Liver (tissue), 9 donors: ENCODE measurements around the gene CCL28. TPM values are rescaled to one million over a fixed set of nuclear protein-coding genes. Genes with fewer than 3 reads are reported as not detected.
"Not testable (repeated sequence)": the region's sequence is repeated elsewhere in the genome, so short reads cannot be mapped to it uniquely, and the experiment has no call there.

Source experiments
- DNase-seq: peaks from one replicate; pipeline ENCODE4 v3.0.0-alpha.2; 2017; ENCODE audit warnings: low spot score
- H3K27ac ChIP-seq, 2 donors: one replicate each; pipeline ENCODE4 v1.7.0; 2013; ENCODE audit warnings: inconsistent platforms in 2 of 2, low read length in 2 of 2, control low read depth in 1 of 2, low read depth in 1 of 2, mild to moderate bottlenecking in 1 of 2
- H3K27me3 ChIP-seq, 4 donors: one replicate each; pipeline versions ENCODE4 v1.6.1 to v1.7.0; 2013; ENCODE audit warnings: low read length in 3 of 4, inconsistent platforms in 1 of 4, mild to moderate bottlenecking in 1 of 4, moderate library complexity in 1 of 4; ENCODE audit not compliant: control insufficient read depth in 4 of 4, insufficient read depth in 4 of 4
- H3K36me3 ChIP-seq, 4 donors: one replicate each; pipeline versions ENCODE4 v1.6.1 to v1.7.0; 2013; ENCODE audit warnings: low read length in 3 of 4, mild to moderate bottlenecking in 3 of 4, low read depth in 1 of 4, moderate library complexity in 1 of 4; ENCODE audit not compliant: control insufficient read depth in 4 of 4, insufficient read depth in 3 of 4
- H3K4me1 ChIP-seq, 4 donors: one replicate each; pipeline versions ENCODE4 v1.6.1 to v1.7.0; 2013; ENCODE audit warnings: low read length in 3 of 4, mild to moderate bottlenecking in 3 of 4, moderate library complexity in 1 of 4; ENCODE audit not compliant: control insufficient read depth in 4 of 4, insufficient read depth in 4 of 4
- H3K4me3 ChIP-seq, 3 donors: one replicate each; pipeline versions ENCODE4 v1.6.1 to v1.7.0; 2013; ENCODE audit warnings: low read length in 3 of 3, control low read depth in 1 of 3, low read depth in 1 of 3, mild to moderate bottlenecking in 1 of 3
- H3K9ac ChIP-seq, 2 donors: one replicate each; pipeline ENCODE4 v1.7.0; 2013; ENCODE audit warnings: low read length in 2 of 2, mild to moderate bottlenecking in 2 of 2, moderate library complexity in 2 of 2, control low read depth in 1 of 2, low read depth in 1 of 2
- H3K9me3 ChIP-seq, 4 donors: one replicate each; pipeline versions ENCODE4 v1.6.1 to v1.7.0; 2013; ENCODE audit warnings: low read length in 3 of 4; ENCODE audit not compliant: control insufficient read depth in 4 of 4
- ATF3 ChIP-seq: IDR thresholded peaks from 2 replicates; pipeline ENCODE4 v1.6.1; 2016; ENCODE audit warnings: antibody characterized with exemption
- EGR1 ChIP-seq, 2 donors: IDR thresholded peaks; 2 replicates each; pipeline ENCODE4 v1.6.1; 2016 to 2018; ENCODE audit warnings: antibody characterized with exemption in 2 of 2, low read depth in 2 of 2
- FOXA1 ChIP-seq: IDR thresholded peaks from 2 replicates; pipeline ENCODE4 v1.6.1; 2016; ENCODE audit warnings: antibody characterized with exemption
- FOXA2 ChIP-seq: IDR thresholded peaks from 2 replicates; pipeline ENCODE4 v1.6.1; 2016; ENCODE audit warnings: antibody characterized with exemption
- GABPA ChIP-seq, 2 donors: IDR thresholded peaks in 1 of 2; conservative IDR thresholded peaks in 1 of 2; 2 replicates each; pipeline ENCODE4 v1.6.1; 2016; ENCODE audit warnings: antibody characterized with exemption in 2 of 2, mild to moderate bottlenecking in 1 of 2, moderate library complexity in 1 of 2
- HNF4A ChIP-seq, 2 donors: conservative IDR thresholded peaks; 2 replicates each; pipeline ENCODE4 v1.6.1; 2016; ENCODE audit warnings: antibody characterized with exemption in 2 of 2, mild to moderate bottlenecking in 2 of 2
- HNF4G ChIP-seq: IDR thresholded peaks from 2 replicates; pipeline ENCODE4 v1.6.1; 2016; ENCODE audit warnings: antibody characterized with exemption
- JUND ChIP-seq, 2 donors: IDR thresholded peaks; 2 replicates each; pipeline ENCODE4 v1.6.1; 2016; ENCODE audit warnings: antibody characterized with exemption in 2 of 2
- NR2F2 ChIP-seq: IDR thresholded peaks from 2 replicates; pipeline ENCODE4 v1.6.1; 2016; ENCODE audit warnings: antibody characterized with exemption
- REST ChIP-seq: IDR thresholded peaks from 2 replicates; pipeline ENCODE4 v1.6.1; 2016; ENCODE audit warnings: antibody characterized with exemption, mild to moderate bottlenecking
- RXRA ChIP-seq, 2 donors: IDR thresholded peaks; 2 replicates each; pipeline ENCODE4 v1.6.1; 2017 to 2018; ENCODE audit warnings: antibody characterized with exemption in 2 of 2, mild to moderate bottlenecking in 1 of 2
- YY1 ChIP-seq: IDR thresholded peaks from 2 replicates; pipeline ENCODE4 v1.6.1; 2016; ENCODE audit warnings: antibody characterized with exemption, mild to moderate bottlenecking
- ZBTB33 ChIP-seq: IDR thresholded peaks from 2 replicates; pipeline ENCODE4 v1.6.1; 2016; ENCODE audit warnings: antibody characterized with exemption
- WGBS: extraction: QIAGEN DNeasy Blood & Tissue Kit; methylation state at CpG from one replicate; pipeline ENCODE4 v1.1.7; 2013; 5-methylcytosine and 5-hydroxymethylcytosine counted together
- polyA plus RNA-seq, 2 donors: library from polyadenylated mRNA; stranded (reverse) in 1 of 2; unstranded in 1 of 2; fragments of 200-250 nt in 1 of 2; fragments of >200 nt in 1 of 2; fragmentation: Nextera tagmentation in 1 of 2; extraction: Ambion mirVana in 1 of 2; gene quantifications; one replicate each; pipeline versions ENCODE4 v1.2.1 to v1.2.3, GENCODE V29; 2013 to 2015
- total RNA-seq, 2 donors: library from RNA; depleted of rRNA; stranded (reverse); fragments of >200 nt; gene quantifications; one replicate each; pipeline ENCODE4 v1.2.3, GENCODE V29; 2014
- TF ChIP-seq, protein P1 (sequence below): fragments of 150-350 bp; IDR thresholded peaks from 2 replicates; pipeline ENCODE4 v1.5.1; 2017; ENCODE audit warnings: improper control_type of control experiment, low read depth, low read length; ENCODE audit not compliant: missing input control
- TF ChIP-seq, protein P2 (sequence below): IDR thresholded peaks from 2 replicates; pipeline ENCODE4 v1.6.1; 2016; ENCODE audit warnings: antibody characterized with exemption
- donor health status: healthy.
- donor health status: healthy.
- donor health status: healthy.
- donor health status: healthy.
- donor health status: healthy.

The CCL28 gene
- total and polyA plus RNA-seq, 4 donors = 0.37 to 1.2 (median 0.81) TPM

DNA sequence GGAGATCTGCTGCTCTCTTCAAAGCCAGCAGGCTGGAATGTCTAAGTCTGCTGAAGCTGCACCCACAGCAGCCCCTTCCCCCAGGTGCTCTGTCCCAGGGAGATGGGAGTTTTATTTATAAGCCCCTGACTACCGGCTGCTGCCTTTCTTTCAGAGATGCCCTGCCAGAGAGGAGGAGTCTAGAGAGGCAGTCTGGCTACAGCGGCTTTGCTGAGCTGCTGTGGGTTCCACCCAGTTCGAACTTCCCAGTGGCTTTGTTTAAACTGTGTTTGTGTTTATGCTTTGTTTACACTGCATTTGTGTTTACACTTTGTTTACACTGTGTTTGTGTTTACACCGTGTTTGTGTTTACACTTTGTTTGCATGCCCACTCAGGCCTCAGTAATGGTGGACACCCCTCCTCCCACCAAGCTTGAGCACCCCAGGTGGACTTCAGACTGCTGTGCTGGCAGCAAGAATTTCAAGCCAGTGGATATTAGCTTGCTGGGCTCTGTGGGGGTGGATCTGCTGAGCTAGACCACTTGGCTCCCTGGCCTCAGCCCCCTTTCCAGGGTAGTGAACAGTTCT lies 45.4 kb downstream of the CCL28 start:
- not testable (repeated sequence) for H3K9ac ChIP-seq, H3K4me3 ChIP-seq, H3K36me3 ChIP-seq, H3K9me3 ChIP-seq, H3K27me3 ChIP-seq, DNase-seq, H3K4me1 ChIP-seq, H3K27ac ChIP-seq
- WGBS = 70% methylated on average over 4 of the region's 4 CpGs

- H3K9me3 ChIP-seq, H3K4me3 ChIP-seq, DNase-seq, H3K4me1 ChIP-seq, H3K27me3 ChIP-seq, H3K9ac ChIP-seq, H3K36me3 ChIP-seq, H3K27ac ChIP-seq: not testable (repeated sequence)
- 90% methylated on average over 2 of the region's 2 CpGs for WGBS
Measured at GRCh38 chr5:43365155-43365554, 47.0 kb downstream of the CCL28 start.

DNA sequence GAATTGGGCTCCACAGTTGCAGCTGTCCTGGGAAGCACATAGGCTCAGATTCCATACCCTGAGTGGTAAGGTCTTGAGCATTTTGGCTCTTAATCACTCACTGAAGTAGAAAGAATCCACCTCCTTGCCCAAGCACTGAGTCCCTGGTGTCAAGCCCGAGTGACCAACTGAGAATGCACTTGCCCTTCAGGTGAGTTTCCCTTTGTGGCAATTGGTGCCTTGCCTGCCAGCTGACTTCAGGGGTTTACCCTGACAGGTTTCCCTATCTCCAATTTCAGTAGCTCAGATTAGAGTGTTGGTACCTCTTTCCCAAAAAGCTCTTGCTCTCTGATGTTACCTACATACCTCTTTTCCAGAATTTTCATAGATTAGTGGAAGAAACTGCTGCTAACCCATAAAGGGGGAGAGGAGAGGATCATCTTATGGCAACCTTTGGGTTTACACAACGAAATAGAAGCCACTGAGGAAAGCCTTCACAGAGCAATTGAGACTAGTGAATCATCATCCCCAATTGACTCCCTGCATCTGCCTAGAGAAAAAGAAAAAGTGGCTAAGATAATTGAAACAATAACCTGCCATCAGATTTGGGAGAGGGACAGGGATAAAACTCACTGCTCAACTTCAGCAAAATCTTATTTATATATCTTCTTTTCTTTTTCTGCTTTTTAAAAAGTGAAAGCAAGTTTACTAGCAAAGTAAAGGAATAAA lies 48.6 kb downstream of the CCL28 start:
- Histone ChIP-seq H3K36me3 (no peaks in the 10 kb centered on the region), H3K4me3 (no peak overlapping the region), H3K27me3 (no peaks in the 10 kb centered on the region), H3K9me3 (peaks cover 0 to 11% (median 2%) of the 10 kb centered on the region in 4 donors), H3K4me1 (no peaks in the 10 kb centered on the region), H3K27ac (no peak overlapping the region), H3K9ac (no peak overlapping the region)
- no peak for DNase-seq
- 62% methylated on average over 2 of the region's 2 CpGs for WGBS
- TF ChIP-seq, protein P1, sequence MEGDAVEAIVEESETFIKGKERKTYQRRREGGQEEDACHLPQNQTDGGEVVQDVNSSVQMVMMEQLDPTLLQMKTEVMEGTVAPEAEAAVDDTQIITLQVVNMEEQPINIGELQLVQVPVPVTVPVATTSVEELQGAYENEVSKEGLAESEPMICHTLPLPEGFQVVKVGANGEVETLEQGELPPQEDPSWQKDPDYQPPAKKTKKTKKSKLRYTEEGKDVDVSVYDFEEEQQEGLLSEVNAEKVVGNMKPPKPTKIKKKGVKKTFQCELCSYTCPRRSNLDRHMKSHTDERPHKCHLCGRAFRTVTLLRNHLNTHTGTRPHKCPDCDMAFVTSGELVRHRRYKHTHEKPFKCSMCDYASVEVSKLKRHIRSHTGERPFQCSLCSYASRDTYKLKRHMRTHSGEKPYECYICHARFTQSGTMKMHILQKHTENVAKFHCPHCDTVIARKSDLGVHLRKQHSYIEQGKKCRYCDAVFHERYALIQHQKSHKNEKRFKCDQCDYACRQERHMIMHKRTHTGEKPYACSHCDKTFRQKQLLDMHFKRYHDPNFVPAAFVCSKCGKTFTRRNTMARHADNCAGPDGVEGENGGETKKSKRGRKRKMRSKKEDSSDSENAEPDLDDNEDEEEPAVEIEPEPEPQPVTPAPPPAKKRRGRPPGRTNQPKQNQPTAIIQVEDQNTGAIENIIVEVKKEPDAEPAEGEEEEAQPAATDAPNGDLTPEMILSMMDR = no peak
- TF ChIP-seq HNF4G (no peak), HNF4A (conservative IDR thresholded peaks at IDR 0.05) (no peak), YY1 (no peak), FOXA2 (no peak), JUND (IDR thresholded peaks at IDR 0.05) (no peak), EGR1 (IDR thresholded peaks at IDR 0.05; ENCODE audit: low read depth in 2 of 2) (no peak), REST (no peak), ATF3 (no peak), RXRA (IDR thresholded peaks at IDR 0.05) (no peak), NR2F2 (no peak), GABPA (IDR thresholded peaks at IDR 0.05 in 1 of 2, conservative IDR thresholded peaks at IDR 0.05 in 1 of 2) (no peak), FOXA1 (no peak), ZBTB33 (no peak)
- TF ChIP-seq, protein P2, sequence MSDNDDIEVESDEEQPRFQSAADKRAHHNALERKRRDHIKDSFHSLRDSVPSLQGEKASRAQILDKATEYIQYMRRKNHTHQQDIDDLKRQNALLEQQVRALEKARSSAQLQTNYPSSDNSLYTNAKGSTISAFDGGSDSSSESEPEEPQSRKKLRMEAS = no peak
